Inflammatory macrophage treated with lipopolysaccharide for 1 hour (primary cell): ENCODE results near the gene PTPRN2.
"Not testable (repeated sequence)": the region's sequence is repeated elsewhere in the genome, so short reads cannot be mapped to it uniquely, and the experiment has no call there.

Experiments used
- DNase-seq, 2 donors: peaks; one replicate each; pipeline ENCODE4 v3.0.0-alpha.2; 2020 to 2022

The PTPRN2 gene

DNA sequence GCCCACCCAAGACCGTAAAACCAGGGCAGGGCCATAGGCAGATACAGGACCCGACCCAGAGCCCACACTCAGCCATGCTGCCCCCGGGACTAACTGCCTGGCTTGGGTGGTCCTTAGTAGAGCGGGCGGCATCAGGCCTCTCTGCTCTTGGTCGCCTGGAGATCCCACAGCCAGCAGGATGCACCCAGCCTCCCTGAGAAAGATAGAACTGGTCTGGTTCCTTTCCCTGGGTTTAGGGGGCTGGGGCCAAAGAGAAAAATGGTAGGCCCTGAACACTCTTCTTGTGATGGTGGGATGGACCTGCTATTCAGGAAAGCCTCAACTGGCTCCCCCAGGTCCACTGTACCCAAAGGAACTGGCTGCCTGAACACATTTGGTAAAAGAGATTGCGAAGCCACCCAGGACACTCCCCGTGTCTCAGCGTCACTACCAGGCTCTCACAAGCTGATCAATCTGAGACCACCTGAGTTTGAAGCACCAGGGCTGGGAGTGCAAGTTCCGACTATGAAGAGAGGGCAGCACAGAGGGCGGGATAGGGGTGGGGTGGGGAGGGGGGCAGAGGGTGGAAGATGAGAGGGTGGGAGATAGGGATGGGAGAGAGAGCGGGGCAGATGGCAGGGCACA lies 659.3 kb downstream of the PTPRN2 start:
- no peak for DNase-seq

DNA sequence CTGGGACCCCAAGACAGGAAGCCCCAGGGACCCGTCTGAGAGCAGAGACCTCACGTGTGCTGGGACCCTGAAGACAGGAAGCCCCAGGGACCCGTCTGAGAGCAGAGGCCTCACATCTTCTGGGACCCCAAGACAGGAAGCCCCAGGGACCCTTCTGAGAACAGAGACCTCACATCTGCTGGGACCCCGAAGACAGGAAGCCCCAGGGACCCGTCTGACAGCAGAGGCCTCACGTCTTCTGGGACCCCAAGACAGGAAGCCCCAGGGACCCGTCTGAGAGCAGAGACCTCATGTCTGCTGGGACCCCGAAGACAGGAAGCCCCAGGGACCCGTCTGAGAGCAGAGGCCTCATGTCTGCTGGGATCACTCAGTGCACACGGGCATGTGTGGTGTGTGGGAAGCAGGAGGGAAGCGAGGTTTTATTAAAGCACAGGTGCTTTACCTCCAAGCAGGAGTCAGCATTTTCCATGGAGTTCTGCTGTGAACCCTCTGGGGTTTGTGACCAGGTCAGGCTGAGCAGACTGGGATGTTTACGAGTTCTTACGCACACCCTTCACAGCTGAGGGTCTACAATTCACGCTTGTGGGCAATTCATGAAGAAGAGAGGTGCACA lies 660.2 kb downstream of the PTPRN2 start:
- DNase-seq: no peak

DNA sequence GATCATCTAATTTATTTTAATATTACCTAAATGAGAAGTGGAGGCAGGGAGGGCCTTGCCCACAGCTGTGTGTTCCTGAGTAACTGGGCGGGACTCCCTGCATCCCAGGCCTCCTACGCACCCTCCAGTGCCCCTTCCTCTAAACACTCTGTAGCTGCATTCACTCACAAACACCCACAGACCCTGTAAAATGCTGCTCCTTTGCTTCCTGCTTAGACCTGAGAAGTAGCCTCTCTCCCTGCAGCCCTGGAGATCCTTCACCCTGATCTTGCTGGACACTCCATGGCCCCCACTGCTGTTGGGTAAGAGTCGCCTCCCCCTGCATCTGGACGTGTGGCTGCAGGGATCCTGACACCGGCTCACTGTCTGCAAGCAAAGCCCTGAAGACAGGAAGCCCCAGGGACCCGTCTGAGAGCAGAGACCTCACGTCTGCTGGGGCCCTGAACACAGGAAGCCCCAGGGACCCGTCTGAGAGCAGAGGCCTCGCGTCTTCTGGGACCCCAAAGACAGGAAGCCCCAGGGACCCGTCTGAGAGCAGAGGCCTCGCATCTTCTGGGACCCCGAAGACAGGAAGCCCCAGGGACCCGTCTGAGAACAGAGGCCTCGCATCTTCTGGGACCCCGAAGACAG lies 661.0 kb downstream of the PTPRN2 start:
- no peak for DNase-seq

DNA sequence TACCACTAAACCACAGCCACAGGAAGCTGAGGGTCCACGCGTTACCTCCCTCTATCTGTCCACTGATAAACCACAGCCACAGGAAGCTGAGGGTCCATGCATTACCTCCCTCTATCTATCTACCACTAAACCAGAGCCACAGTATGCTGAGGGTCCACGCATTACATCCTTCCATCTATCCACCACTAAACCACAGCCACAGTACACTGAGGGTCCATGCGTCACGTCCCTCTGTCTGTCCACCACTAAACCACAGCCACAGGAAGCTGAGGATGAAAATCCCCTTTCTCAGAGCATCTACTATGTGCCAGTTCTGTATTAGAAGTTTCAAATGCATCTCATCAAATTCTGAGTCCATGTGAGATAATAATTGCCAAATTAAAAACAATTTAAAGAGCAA lies 661.5 kb downstream of the PTPRN2 start:
- DNase-seq: no peak

DNA sequence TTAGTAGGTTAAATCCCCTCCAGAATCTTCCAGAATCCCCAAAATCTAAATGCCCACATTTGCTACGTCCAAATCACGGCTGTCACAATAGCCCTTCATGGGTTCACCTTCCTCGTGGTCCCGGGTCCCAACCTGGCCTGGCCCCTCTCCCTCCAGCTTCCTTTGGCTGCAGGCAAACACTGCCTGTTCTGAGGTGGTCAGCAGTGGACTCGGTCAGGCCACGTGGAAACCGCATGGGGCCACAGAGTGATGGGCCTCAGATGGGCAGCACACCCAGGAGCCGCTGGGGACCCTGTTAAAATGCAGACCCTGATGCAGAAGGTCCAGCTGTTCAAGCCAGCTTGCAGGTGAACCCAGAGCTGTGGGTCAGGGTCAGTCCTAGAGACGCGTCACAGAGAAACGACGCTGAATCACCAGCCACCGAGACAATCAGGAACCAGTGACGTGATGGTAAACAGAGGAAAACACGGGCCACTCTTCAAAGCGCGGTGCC lies 662.2 kb downstream of the PTPRN2 start:
- DNase-seq: no peak

DNA sequence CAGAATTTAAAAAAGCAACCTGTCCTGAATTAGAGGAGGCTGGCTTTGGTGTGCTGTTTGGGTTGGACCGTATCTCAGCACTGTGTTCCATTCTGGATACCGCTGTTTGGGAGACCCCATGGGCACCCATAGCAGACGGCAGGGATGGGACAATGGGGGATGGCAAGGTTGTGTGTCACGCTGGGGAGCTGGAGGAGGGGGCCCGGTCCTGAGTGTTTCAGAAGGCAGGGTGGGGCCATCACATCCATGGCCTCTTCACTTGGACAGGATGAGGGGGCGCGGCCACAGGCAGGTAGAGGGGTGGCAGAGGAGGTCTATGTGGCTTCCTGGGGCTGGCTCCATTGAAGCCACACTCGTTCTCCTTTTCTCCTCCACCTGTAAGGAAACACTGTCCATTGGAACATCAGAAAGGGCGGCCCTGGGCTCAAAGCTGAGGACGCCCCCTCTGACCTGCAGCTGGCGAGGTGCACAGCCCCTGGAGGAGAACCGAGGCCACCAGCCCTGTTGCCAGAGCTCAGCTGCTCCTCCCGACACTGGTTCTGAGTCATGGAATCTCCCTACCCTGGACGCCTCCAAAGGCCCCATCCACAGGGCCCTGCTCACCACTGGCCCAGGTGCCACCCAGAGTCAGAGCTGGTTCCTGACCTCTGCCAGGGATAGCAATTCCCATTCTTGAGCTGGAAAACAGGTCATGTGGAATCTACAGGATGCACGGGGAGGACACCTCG lies 663.6 kb downstream of the PTPRN2 start:
- no peak for DNase-seq

DNA sequence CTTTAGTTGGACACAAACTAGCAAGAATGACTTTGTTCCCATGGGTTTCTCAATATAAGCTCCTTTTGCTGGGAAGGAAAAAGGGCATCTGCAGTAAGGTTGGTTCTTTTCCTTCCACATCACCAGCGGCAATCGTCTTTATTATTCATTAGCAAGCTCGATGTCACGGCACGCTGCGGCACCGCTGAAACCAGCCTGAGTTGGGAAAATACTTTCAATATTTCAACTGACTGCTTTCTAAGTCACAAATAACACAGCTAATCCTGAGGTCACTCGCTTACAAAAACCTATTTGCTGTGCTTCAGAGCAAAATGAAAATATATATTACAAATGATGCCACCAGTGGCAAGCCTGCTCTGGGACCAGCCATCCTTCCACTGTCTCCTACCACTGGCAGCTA lies 665.0 kb downstream of the PTPRN2 start:
- no peak for DNase-seq

DNA sequence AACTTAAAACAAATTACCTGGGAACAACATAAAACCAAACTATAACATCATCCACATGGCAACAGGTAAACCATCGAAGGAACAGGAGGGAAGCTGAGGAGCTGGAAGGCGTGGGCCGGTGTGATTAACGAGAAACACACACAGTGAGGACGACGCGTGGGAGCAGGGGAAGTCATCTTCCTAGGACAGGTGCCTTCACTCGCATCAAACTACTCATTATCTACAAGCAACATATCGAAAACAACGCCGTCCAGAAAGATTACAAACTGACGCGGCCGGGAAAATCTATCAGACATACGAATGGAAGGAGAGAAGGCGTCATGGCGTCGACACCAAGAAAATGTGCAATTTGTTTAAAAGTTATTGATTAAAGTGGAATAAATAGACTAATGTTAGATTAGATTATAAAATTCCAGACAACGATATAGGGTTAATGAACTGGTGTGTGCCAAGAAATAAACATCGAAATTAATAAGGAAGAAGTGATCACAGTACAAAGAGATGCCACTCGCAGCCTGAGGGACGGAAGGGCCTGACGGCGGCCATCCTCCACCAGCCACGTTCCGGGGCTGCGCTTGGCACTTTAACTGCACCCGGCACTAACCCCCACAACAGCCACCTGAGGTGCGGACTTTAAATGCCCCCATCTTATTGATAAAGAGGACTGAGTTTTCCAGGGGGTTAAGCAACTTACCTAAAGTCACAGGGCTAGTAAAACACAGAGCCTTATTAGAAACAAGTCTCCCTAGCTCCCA lies 669.1 kb downstream of the PTPRN2 start:
- DNase-seq: no peak

DNA sequence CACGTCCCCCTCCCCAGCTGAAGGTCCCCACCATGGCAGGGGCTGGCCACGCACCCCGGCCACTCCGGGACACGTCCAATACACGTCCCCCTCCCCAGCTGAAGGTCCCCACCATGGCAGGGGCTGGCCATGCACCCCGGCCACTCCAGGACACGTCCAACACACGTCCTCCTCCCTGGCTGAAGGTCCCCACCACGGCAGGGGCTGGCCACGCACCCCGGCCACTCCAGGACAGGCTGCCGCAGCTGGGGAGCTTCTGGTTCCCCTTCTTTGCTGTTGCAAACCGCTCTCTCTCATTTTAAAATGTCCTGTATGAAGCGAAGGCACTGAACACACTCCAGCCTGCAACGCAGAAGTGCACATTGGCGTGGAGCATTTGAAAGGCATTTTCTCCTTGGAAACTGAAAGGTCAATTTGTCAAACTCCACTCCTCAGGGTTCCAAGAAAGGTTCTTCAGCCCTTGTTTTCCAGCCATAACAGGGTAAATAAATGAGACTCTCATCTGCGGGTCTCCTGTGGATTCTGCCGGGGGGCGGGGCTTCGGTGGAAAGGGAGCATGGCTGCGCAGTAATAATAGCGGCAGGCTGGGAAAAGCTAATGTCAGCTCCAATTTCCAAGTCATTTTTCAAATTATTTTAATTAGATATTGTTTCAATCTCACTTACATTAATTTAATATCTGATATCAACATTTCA lies 670.5 kb downstream of the PTPRN2 start:
- DNase-seq: no peak

DNA sequence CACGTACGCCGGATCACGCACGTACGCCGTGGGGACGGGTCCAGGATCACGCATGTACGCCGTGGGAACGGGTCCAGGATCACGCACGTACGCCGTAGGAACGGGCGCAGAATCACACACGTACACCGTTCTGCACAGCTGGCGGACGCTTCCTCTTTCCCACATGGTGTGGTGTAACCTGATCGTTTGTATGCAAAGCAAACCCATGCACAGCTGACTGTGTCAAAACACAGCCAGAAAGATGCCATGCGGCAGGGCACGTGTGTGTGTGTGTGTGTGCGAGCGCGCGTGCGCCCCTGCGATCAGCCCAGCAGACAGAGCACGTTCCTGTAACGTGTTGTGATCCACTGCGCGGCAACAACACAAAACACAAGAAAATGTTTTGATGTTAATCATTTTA lies 677.2 kb downstream of the PTPRN2 start:
- no peak for DNase-seq

DNA sequence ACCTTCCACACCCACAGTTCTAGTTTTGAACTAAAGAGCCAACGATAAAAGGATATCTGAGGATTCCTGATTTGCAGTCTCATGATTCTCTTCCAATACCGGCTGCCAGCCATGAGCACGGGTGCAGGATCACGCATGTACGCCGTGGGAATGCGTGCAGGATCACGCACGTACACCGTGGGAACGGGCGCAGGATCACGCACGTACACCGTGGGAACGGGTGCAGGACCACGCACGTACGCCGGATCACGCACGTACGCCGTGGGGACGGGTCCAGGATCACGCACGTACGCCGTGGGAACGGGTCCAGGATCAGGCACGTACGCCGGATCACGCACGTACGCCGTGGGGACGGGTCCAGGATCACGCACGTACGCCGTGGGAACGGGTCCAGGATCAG lies 677.6 kb downstream of the PTPRN2 start:
- DNase-seq: not testable (repeated sequence)

DNA sequence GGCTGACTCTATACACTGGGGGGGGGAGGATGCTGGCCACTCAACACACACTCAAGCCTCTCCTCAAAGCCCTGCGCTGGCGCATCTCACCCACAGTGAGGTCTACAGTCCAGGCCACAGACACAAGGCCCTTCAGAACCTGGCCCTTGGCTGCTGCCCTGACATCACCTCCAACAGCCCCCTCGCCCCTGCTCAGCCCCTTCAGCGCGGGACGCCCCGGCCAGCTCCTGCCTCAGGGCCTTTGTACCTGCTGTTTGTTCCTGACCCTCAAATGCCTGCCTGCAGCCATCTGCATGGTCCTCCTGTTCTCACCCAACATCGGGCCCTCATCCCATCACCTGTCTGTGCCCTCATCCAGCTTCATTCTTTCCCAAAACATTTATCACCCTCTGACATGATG lies 678.3 kb downstream of the PTPRN2 start:
- no peak for DNase-seq

DNA sequence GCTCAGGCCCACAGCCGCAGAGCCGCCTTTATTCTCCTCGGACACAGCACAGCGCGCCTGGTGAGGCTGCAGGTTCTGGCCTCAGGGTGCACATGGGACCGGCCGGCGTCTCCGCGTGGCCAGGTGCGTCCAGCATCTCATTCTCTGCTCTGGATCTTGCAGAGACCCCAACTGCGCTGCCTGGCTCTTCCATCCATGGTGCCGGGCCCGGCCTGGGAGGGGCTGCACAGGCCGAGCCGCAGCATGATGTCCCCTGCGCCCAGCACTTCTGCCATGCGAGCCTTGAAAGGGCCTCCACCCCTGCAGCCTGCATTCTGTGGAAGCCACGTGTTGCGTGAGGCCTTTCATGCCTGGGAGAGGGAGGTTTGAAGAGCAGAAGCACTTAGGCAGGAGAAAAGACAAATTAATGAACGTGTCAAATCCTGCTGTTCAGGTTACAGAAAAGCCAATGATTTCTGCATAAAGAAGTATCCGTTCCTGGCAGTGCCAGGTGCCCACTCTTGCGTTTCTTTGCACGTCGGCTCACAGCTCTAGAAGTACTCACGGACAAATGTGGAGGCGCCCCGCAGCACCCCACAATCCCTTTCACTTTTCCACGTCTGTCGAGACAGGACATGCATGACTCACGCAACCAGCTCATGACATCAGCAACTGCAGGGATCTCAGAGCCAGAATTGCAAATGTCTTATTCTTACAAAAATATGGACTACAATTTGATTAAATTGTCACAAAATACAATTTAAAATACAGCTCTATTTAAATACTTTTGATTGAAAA lies 679.4 kb downstream of the PTPRN2 start:
- DNase-seq: no peak

DNA sequence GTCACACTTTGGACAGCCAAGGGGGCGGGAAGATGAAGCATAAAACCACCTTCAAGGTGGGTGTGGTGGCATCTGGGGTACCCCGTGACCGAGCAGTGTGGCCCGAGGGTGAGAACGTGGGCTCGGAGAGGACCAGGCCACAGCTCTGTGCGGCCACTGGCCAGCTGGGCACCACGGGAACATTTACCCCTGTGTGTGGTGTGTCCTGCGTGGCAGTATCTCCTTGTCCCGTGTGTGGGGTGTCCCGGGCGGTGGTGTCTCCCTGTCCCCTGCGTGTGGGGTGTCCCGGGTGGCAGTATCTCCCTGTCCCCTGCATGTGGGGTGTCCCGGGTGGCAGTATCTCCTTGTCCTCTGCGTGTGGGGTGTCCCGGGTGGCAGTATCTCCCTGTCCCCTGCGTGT lies 680.5 kb downstream of the PTPRN2 start:
- DNase-seq: no peak

DNA sequence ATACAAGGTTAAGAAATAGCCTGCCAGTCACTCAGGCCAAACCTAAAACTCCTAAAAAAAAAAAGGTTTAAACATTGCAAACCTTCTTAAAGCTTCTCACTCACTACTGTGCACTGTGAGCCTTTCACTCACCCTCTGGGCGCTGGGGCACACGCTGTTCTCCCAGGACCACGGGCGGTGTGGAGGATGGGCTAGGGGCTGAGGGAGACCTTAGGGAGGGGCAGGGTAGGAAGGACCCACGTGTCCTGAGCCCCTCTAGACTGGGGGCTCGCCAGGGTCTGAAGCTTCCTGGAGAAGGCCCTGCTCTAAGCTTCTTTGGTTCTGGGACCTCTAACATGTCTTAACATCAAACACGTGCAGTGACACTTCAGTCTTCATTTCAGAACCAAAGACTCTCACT lies 681.0 kb downstream of the PTPRN2 start:
- no peak for DNase-seq

DNA sequence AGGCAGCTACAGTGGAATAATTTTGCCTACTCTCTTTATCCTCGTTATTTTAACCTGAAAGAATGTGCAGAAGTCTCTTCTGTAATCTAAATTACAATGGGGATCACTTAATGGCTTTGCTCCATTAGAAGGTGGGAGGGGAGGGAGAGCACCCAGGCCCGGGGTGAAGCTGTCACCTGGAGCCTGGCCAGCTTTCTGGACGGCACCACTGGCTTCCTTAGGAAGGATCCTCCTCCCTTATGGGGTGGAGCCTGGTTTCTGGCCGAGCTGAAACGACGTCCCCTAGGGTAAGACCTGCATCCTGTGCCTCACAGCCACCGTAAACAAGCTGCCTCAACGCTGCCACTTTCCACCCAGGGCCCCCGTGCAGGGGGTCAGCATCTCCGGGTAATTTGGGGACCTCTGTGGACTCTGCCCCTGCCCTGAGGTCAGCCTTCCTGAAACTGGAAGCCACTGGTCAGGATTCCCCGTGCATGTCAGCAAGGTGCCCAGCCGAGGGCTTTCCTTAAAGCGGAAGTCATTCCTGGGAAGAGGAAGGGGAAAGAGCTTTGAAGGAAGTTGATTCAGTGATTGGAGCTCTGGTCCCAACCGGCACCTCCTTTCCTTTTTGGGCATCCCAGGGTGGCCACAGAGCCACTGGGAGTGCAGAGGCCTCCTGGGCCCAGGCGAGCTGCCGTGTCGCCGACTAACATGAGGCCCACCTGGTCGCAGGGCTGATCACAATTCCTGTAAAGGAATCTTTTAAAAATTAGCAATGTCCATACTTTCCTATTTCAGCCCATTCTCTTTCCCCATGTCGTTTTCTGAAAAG lies 681.8 kb downstream of the PTPRN2 start:
- no peak for DNase-seq

DNA sequence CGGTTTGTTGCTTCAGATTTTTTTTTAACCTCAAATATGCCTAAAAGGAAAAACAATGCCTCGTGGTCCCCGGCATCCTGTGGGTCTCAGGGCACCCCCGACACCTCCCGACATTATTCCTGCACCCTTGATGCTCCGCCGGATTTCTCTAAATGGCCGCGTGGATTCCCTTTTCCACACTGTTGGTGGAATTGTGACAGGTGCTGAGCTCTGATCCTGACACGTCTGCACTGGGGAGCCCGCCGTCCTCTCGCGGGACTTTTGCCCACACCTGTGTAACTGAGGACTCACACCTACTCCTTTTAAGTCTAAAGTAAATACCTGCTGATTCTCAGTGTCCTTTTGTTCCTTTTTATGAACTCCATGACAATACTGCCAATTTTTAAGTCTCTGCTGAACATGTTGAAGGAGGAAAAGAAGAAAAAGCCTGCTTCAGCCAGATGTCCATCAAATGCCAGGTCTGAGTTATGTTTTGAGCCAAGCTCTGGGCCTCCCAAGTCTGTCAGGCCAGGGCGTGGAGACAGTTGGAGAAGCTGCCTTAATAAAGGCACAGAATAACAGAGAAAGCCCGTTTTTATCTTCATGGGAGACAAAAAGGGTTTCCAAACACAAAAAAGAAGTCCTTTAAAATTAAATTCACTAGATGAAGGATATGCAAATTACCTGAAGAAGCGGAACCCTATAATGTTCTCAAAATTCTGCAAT lies 682.6 kb downstream of the PTPRN2 start:
- no peak for DNase-seq

DNA sequence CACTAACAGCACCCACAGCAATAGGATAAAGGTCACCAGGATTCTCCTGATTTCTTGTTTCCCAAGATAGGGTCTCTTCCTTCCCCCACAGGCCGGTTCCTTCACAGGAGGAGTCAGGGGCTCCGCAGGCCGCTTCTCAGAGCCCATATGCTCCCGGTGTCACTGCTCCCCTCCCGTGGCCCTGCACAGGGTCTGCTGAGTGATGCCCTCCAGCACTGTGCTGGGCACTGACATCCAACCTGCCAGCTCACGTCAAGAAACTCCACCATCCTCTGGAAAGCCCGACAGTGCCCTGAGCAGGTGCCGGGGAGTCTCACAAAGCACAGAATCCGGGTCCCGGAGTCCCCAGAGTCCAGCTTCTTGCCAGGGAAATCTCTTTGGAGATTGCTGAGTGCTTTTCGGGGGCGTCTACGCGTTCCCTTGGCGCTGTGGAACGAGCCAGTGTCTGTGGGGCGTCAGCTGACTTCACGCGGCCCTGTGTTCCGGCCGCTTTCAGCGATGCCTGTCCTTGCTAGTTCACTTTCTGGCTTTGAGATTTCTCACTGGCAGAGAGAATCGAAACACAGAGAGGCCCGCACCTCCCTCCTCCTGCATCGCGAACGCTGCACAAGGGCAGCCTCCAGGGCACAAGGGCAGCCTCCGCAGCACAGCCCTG lies 683.3 kb downstream of the PTPRN2 start:
- no peak for DNase-seq

DNA sequence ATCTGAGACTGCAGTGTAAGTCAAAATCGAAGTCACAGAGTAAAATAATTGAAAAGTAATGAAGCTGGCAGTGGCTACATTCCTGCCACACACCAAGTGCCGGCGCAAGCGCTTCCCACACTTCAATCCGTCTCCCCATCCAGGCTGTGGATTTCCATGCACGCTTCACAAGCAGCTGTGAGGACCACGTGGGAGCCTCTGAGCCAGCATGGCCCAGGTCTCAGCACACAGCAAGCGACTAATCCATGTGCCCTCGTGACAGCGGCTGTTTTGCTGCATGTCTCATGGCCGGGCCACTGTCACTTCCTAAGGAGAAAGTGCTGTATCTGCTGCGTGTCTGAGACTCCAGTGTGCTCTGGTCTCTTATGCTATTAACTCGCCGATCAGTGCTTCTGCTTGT lies 683.9 kb downstream of the PTPRN2 start:
- no peak for DNase-seq

DNA sequence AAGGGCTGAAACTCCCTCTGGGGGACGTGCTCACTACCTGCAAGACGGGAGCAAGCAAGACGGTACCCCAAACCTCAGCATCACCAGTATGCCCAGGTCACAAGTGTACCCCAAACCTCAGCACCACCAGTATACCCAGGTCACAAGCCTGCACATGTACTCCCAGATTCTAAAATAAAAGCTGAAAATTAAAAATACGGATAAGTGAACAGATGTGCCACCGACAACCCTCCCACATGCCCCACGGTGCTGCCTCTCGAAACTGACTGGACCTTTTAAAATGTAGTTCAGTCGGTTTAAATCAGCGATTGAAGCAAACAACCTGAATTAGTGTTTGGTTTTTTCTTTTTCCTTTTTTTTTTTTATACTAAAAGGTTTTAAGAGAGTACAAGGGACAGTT lies 684.3 kb downstream of the PTPRN2 start:
- no peak for DNase-seq
